Adipocyte (in vitro differentiated cells): Measurements from ENCODE around the gene SYNCRIP.
"Not testable (repeated sequence)": the region's sequence is repeated elsewhere in the genome, so short reads cannot be mapped to it uniquely, and the experiment has no call there.

ENCODE experiments used
- DNase-seq: peaks from one replicate; pipeline ENCODE4 v3.0.0-alpha.2; 2015; ENCODE audit warnings: low read depth
- H3K27me3 ChIP-seq: replicated peaks from 2 replicates; pipeline ENCODE4 v1.7.0; 2013; ENCODE audit warnings: mild to moderate bottlenecking, low read length, moderate library complexity; ENCODE audit not compliant: control insufficient read depth, insufficient read depth
- H3K36me3 ChIP-seq: 2 replicates; pipeline ENCODE4 v1.7.0; 2013; ENCODE audit warnings: low read length, mild to moderate bottlenecking, moderate library complexity; ENCODE audit not compliant: control insufficient read depth, insufficient read depth, severe bottlenecking
- H3K4me1 ChIP-seq: 2 replicates; pipeline ENCODE4 v1.7.0; 2013; ENCODE audit warnings: mild to moderate bottlenecking, low read length, moderate library complexity; ENCODE audit not compliant: control insufficient read depth, insufficient read depth
- H3K4me3 ChIP-seq: 2 replicates; pipeline ENCODE4 v1.7.0; 2013; ENCODE audit warnings: mild to moderate bottlenecking, low read length, moderate library complexity
- H3K9ac ChIP-seq: 2 replicates; pipeline ENCODE4 v1.7.0; 2013; ENCODE audit warnings: mild to moderate bottlenecking, low read length, moderate library complexity
- H3K9me3 ChIP-seq: 2 replicates; pipeline ENCODE4 v1.7.0; 2013; ENCODE audit warnings: mild to moderate bottlenecking, low read length, moderate library complexity; ENCODE audit not compliant: control insufficient read depth

SYNCRIP gene

DNA sequence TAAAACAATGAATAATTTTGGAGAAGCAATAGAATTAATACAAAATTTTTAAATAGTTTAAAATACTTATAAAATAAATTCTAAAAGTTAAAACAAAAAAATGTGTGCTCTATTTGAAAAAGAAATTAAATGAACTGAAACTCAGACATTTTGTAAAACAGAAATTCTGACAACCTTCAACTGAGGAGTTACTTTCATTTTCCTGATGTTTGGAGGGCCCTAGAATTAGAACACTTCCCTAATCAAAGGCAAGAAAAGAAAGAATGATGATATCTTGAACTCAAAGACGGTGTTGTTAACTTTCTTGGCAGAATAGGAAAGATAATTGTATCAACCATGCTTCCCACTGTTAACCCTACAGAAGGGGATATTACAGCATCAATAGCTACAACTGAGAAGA is 77.0 kb downstream of the SYNCRIP start:
- H3K9ac ChIP-seq, result no peak overlapping the region
- H3K27me3 ChIP-seq, result no peaks in the 10 kb centered on the region
- no peaks in the 10 kb centered on the region for H3K9me3 ChIP-seq
- peaks cover 8% of the 10 kb centered on the region for H3K4me1 ChIP-seq
- H3K4me3 ChIP-seq, result no peak overlapping the region
- peaks cover 15% of the 10 kb centered on the region for H3K36me3 ChIP-seq
- DNase-seq, result no peak

DNA sequence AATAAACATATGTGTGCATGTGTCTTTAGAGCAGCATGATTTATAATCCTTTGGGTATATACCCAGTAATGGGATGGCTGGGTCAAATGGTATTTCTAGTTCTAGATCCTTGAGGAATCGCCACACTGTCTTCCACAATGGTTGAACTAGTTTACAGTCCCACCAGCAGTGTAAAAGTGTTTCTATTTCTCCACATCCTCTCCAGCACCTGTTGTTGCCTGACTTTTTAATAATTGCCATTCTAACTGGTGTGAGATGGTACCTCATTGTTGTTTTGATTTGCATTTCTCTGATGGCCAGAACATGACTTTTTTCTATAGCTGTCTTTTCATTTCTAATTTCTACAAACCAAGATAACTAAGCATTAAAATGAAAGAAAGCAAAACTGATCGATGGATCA is 78.5 kb downstream of the SYNCRIP start:
- H3K27me3 ChIP-seq, H3K9ac ChIP-seq, H3K9me3 ChIP-seq, DNase-seq, H3K4me1 ChIP-seq, H3K4me3 ChIP-seq: not testable (repeated sequence)
- H3K36me3 ChIP-seq, result peaks cover 26% of the 10 kb centered on the region
